HG02763 (cell line): ENCODE measurements around the gene TAPT1.
"Not testable (repeated sequence)": the region's sequence is repeated elsewhere in the genome, so short reads cannot be mapped to it uniquely, and the experiment has no call there.

Source experiments
- ATAC-seq: cut with Tn5 transposase; IDR thresholded peaks from one replicate; pipeline ENCODE4 v1.9.1; 2021; ENCODE audit warnings: mild to moderate bottlenecking, moderate library complexity; ENCODE audit not compliant: unreplicated experiment

TAPT1 gene, protein sequence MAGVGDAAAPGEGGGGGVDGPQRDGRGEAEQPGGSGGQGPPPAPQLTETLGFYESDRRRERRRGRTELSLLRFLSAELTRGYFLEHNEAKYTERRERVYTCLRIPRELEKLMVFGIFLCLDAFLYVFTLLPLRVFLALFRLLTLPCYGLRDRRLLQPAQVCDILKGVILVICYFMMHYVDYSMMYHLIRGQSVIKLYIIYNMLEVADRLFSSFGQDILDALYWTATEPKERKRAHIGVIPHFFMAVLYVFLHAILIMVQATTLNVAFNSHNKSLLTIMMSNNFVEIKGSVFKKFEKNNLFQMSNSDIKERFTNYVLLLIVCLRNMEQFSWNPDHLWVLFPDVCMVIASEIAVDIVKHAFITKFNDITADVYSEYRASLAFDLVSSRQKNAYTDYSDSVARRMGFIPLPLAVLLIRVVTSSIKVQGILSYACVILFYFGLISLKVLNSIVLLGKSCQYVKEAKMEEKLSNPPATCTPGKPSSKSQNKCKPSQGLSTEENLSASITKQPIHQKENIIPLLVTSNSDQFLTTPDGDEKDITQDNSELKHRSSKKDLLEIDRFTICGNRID

DNA sequence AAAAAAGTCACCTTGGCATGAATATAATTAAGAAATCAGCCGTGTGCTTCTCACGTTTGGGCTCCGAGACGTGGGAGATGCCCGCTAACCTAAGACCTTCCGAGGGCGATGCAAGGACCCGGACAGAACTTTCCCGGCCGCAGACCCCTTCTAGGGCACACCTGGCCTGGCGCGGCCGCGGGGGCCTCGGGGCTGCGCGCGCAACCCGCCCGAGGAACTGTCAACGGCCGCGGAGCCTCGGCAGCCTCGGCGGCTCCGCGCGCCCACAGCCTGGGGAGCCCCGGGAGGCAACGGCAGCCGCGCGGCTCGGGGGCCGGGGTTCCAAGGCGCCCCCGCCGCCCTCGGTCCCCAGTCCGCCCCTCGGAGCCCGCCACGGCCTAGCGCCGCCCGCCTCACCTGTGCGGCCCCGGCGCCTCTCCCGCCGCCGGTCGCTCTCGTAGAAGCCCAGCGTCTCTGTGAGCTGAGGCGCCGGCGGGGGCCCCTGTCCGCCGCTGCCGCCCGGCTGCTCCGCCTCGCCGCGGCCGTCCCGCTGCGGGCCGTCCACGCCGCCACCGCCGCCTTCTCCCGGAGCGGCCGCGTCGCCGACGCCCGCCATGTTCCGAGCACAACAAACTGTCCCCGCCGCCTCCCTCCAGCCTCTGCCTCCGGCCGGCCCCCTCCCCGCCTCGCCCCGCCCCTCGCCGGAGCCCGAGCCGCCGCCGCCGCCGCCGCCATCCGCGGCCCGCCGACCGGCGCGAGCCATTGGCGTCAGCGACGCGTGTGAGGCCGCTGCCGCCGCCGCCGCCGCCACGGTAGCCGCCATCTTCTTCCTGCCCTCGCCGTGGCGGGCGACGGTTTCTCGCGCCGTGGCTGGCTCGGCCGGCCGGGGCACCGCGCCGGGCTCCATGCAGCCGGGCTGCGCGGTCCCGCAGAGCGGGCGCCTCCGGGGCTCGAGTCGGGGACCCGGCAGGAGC lies at the start of gene TAPT1:
Gene TAPT1, minus strand, starts transcription at position 609 of the 953 bp plus-strand sequence. Its CDS starts 14 bp downstream, at position 595.
- ATAC-seq = peak; percentile 71

DNA sequence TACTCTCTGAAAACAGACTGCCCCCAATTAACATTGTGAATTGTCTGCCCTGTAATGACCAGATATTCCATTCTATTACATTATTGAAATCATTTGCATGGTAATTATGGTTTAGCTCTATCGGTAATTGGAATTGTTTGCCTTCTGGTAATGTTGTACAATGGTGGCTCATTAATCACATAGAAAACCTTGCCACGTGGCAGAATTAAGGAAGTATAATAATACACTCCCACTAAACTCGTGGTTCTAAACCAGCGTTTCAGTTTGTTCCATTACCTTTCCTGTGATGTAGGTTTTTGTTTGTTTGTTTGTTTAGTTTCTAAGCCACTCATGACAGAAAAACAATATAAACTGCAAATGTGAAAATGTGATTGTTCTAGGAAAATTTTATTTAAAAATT lies 45.1 kb upstream of the TAPT1 start:
- ATAC-seq = no peak

DNA sequence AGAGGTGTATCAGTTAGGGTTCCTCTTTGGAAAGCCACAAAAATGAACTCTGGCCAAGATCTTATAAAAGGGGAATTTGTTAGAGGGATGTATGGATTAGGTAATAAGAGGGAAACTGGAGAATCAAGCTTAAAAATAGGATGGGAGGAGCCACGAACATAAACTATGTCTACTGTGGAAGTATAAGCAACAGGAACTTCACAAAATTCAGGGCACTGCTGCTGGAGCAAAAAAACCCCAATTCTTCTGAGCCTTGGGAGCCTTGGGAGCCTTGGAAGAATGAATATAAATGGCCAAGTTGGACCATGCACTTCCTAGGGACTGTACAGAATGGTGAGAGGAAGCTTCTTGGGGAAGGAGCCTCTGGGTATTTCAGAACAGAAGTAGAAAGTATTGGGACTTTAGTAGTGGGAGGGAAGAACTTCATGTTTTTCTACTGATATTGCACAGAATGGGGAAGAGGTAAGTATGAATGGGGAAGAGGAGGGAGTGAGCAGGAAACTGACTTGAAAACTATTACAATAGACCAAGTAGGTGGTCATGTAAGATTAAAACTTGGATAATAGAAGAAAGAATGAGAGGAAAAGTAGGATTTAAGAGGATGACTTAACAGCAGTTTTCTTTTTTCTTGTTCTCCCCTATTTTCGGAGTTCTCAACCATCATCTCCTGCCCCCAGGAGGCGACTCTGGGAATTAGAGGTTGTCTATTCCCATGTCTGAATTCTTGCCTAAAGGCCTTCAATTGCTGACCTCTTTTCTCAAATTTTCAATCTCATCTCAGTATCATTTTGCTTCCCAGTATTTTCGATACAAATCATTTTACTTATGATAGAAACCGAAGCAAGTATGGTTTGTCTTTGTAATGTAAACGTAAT lies 44.4 kb upstream of the TAPT1 start:
- ATAC-seq = no peak

DNA sequence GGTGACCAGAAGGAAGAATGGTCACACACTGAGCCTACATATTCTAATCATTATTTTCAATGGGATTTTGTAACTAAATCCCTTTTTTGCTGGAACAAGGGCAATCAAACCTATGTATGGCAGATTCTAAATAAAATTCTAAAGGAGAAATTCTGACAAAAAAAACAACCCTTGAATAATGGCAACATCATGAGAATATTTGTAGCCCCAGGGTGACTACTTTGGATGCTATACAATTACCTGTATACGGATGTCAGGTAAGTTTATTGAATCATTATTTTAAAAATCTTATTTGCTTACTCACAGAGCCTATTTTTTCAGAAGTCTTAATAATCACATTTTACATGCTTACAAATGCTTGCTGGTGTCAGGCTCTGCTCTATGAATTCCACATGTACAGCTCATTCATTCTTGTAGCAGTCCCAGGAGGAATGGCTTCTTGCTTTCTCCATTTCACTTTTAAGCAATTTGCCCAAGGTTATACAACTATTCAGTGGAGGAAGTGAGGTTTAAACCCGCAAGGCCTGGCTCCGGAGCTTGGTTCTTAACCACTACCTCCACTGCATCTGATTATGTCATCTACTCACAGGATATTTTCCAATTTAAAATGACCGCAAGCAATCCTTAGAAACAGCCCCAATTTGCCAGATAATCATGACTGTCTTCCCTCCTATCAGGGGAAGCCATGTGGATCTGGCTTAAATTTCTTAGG lies 43.6 kb upstream of the TAPT1 start:
- ATAC-seq = not testable (repeated sequence)

DNA sequence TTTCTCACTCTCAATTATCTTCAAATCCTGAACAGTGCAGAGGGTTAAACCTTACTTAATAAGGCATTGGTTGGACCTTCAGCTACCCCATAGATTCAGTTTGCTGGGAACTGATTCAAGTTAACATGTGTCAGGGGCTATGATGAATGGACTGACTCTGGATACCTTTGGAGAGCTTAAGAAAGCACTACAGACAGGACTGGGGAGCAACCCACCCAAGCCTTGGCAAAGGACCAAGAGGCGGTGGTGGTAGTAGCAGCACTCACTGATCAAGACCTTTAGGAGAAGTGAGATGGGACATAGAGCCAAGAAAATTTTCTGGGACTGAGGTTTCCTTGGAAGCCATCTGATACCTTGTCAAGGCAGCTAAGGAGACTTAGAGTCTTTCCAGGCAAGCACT lies 43.0 kb upstream of the TAPT1 start:
- no peak for ATAC-seq

DNA sequence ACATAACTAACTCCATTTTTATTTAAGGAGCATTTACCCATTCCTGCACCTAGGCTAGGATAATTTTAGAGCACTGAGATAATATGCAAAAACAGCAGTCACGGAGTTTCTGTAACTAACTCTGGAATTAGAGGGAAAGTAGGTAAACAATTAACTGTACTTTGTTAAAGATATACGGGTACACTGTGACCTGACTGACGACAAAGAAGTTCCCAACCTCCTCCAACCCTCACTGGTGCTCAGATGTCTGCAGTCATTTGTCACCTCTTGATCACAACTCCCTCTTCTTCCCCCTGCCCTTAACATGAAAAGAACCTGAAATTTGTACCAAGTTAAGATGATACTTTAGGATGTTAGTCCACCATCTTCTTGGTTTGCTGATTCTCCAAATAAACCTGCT lies 42.0 kb upstream of the TAPT1 start:
- ATAC-seq = no peak

DNA sequence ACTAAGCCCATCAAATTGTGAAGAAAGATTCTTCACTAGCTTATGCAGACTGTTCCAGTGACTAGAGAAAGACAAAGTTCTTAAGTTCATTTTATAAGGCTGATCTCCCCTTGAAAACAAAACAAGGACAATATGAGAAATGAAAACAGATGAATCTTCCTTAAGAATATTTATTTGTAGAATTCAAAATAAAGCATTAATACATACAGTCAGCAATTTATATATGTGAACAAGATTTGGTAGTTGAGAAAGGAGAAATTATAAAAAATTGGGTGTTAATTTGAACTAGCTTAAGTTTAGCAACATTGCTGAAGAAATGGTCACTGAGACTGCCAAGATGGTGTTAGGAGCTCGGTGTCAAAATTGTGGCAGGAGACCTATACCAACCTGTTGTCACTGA lies 41.4 kb upstream of the TAPT1 start:
- no peak for ATAC-seq

DNA sequence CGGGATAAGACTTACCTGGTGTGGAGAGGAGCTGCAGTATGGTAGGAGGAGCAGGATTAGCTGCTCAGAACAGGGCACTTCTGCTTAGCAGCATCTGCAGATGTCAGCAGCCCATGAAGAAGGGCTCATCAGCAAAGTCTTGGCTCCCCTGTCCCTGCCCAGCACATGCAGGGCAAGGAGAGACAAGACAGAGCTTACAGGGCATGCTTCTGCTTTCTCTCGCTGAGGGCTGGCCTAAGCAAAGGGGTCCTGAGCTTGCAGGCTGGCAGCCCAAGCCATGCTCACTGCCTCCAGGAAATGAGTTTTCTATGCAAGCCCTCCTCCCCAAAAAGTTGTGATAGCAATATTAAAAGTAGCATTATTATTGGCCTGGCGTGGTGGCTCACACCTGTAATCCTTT lies 39.5 kb upstream of the TAPT1 start:
- ATAC-seq = no peak

DNA sequence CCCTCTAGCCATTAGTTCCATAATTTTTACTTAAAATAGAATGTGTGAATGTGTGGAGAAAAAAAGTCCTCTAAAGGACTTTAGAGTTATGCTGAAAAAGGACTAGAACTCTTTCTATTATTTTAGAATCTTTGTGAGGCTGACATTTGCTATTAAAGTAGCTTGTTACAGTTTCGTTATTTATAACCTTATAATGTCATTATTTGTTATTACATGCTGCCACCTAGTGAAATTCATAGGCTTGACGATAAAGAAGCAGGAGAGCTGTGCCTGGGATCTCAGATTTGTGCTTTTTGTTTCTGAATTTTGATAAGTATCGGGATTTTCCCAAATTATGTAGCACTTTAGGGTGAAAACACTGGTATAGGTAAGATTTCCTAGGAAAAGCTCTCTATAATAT lies 38.5 kb upstream of the TAPT1 start:
- ATAC-seq = no peak

DNA sequence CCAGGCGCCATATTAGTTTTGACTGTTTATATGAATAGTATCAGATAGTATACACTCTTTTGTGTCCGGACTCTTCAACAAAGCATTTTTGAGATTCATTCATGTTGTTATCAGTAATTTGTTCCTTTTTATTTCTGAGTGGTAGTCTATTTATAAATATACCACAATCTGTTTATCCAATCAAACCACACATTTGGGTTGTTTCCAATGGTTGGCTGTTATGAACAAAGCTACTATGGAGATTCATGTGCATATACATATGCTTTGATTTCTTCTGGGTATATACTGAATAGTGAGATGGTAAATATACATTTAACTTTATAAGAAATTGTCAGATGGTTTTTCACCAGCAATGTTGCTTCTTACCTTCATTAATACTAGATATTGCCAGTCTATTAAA lies 36.8 kb upstream of the TAPT1 start:
- ATAC-seq = no peak

DNA sequence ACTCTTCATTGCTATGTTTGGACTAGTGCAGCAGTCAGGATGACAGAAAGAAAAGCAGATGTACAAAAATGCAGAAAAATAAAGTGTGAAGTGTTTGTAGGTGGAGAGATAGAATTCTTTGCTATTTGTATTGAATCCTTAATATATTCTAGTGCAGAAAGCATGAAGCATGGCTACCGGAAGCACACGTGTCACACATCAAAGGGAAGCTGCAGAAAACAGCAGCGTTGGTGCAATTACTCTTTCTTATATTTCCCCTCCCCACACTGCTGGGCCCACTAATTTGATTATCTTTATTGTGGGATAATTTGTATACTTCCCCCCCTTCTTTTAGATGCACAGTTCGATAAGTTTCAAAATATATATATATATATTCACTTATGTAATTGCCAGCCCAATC lies 35.9 kb upstream of the TAPT1 start:
- no peak for ATAC-seq

DNA sequence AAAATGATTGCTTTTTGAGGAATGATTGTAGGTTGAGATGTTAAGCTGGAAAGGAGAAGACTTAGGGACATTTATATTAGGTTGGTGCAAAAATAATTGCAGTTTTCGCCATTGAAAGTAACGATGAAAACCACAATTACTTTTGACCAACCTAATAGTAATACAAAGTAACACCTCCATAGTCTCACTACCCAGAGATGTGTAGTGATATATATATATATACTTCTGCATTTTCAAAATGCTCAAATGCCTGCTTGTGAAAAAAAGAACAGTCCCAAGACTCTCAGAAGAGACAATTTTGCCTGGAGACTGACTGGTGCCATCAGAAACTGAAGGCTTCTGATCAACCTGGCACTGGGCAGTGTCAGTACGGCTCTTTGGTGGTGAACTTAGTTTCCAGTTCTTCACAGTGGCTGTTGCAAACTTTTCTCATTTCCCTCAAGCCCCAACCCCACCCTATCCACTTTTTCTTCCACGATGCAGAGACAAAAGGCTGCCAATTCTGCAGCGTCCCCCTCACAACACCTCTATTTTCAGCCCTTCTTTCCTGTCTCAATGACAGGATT lies 35.1 kb upstream of the TAPT1 start:
- ATAC-seq = no peak

DNA sequence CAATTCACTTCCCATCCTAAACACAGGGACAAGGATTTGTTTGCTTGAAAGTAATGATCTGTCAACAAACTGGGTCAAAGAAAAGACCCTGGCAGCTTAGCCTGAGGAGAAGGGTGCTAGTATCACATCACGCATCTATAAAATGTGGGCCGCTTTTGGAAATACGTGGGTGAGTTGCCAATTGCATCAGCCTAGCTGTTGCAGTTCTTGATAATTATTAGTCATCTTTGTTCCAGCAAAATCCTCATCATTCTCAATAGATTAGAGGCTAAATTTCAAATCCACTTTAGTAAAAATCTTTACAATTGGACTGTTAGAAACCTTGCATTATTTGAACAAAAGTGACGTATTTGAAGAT lies 33.6 kb upstream of the TAPT1 start:
- no peak for ATAC-seq

DNA sequence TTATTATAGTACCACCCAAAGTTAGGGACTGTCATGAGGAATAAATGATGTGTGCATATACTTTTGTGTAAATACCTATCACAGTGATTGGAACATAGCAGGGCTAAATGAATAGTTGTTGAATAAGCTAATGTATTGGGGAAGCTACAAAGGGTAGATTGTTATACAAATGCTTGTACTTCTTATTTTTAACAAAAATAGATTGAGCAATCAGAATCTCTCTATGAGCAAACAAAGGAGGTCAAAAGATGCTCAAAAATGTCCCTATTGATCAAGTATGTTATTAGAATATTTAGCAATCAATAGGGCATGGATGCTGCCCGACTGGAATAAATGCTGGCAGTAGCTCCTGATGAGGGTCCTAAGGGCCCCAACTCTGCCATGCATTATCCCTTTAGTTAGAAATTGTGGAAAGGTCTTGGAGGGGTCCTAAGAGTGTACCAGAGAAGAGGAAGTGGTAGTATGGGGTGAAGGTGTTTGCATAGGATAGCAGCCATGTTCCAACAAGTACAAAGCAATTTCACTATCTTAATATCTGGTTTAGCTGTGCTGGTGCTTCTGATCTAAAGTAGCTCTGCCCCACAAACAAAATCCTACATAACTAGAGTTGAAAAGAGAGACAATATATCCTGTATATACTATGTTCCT lies 33.1 kb upstream of the TAPT1 start:
- ATAC-seq = no peak

DNA sequence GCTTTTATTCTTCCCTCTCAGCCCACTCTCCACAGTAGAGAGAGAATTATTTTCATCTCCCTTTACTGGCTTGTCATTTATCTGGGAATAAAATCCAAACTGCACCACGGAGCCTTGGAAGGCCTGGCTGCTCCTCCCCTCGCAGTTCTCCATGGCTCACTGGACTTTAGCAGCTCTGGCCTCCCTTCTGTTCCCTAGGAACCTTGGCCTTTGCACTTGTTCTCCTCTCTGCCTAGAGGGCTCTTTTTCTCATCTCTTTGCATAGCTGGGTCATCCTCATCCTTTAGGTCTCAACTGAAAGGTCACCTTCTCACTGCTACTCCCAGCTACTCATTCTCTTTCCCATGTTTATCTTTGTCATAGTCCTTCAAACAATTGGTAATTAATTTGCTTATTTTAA lies 31.3 kb upstream of the TAPT1 start:
- ATAC-seq = no peak

DNA sequence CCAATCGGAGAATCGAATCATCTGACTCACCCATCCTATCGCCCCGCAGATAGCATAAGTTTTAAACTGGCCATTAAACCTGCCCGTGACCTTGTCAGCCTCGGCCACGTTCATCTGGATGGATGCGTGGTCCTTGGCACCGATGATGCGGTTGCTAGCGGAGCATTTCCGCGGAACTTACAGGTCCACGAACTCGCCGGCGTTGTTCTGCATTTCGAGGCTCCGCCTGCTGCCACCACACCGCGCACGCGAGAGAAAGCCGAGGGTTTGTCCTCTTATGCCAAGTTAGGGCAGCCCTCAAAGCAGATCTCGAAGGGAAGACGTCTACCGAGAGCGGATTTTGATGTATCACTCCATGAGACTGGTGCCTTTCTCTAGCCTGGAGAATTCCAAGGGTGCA lies 30.1 kb upstream of the TAPT1 start:
- no peak for ATAC-seq

DNA sequence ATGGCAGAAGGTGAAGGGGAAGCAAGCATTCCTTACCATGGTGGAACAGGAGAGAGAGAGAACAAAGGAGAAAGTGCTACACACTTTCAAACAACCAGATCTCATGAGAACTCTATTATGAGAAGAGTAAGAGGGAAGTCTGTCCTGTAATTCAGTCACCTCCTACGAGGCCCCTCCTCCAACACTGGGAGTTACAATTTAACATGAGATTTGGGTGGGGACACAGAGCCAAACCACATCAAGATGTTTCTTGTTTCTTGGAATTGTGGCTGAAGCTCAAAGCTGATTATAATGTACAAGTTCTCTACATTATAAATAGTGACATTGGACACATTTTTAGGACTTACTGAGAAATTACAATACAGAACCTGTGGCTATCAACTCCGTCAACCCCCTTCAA lies 29.5 kb upstream of the TAPT1 start:
- ATAC-seq = no peak

DNA sequence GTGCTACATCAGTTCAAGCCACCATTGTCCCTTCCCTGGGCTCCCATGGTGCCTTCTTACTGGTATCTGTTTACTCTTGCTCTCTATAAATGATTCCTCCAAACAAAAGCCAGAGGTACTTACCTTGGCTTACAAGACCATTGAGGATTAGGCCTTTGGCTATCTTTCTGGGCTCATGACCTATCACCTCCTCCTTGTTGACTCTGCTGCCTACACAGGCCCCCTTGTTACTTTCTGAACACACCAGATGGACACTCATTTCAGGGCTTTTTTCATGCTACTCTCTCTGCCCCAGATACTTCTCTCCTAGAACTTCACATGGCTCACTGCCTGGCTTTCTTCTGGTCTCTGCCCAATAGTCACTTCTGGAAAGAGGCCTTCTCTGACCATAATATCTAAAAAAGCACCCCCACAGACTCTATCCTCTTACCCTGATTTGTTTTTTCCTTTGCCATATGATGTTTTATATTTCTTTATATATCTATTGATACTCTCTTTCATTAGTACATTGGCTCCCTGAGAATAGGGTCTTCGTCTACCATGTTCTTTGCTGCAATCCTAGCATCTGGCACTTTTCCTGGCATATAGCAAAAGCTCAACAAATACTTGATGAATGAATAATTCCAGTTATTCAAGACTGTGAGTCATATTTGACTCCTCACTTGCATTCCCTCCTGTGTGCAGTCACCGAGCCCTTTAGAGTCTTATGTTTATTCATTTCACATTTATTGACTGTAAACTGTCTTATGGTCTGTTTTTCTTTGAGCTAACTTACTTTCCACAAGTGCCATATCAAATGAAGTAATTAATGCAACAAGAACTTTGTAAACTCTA lies 27.1 kb upstream of the TAPT1 start:
- no peak for ATAC-seq
